GM18520 (cell line): Measurements from ENCODE around the gene SPPL2C.

Source experiments
- ATAC-seq: cut with Tn5 transposase; IDR thresholded peaks from one replicate; pipeline ENCODE4 v1.9.1; 2021; ENCODE audit not compliant: unreplicated experiment

Gene SPPL2C

DNA sequence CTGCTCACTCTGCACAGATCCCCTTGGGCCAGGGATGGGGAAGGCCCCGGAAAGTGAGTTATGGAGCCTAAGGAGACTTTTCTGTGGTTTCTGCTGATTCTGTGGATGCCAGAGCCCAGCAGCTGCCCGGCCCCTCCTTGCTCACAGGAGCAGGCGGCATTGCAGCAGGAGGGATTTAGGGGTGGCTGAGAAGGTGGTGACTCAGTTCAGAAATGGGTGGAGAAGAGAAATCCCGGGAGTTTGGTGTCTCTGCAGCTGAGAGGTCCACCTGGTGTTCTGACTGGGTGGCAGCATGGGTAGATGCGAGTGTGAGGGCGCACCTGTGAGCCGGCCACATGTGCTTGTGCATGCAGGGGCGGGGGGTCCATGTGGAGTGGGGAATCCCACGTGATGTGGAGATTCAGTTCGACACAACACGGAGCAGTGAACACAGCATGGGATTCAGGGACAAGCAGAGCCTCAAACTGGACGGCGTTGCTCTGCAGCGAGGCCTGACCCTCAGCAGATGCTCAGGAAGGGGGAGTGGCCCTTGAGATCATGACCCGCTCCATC lies 16.0 kb upstream of the SPPL2C start:
- no peak for ATAC-seq

GRCh38 chr17:45833920-45834319 lies 10.8 kb upstream of the SPPL2C start:
- ATAC-seq: no peak

- ATAC-seq: no peak
Measured at GRCh38 chr17:45834471-45835396, 9.9 kb upstream of the SPPL2C start.

DNA sequence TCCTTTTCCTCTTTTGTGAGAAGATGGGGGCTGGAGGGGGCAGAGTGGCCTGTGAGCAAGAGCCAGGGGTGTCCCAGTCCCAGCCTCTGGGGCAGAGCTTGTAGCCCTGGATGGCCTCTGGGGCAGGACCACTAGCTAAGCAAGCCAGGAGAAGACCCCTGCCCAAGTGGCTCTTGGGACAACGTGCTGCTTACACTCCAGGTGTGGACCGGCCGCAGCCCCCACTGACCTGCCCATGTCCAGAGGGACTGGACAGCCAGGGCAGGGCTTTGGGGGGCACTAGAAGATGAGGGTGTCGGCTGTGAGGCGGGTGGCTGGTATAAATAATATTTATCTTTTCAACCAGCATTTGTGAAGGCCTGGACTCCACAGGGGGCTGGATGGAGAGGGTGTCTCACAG lies 9.2 kb upstream of the SPPL2C start:
- ATAC-seq: no peak

GRCh38 chr17:45836047-45837044 lies 8.3 kb upstream of the SPPL2C start:
- no peak for ATAC-seq

DNA sequence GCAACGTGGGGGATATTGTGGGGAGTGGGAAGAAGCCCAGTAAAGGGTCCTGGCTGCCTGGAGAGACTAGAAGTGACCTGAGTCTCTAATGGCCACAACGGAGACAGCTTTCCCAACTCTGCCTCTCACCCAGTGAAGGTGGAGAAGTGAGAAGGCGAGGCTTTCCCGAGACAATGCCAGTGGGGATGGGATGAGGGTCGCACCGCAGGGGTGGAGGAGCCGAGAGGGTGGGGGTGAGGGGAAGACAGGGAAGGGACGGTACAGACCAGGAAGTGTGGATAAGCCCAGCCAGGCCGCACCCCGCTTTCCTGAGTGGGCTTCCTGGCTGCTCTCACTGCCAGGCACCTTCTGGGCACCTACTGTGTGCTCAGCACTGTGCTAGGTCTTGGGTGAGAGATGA lies 7.5 kb upstream of the SPPL2C start:
- ATAC-seq: no peak

GRCh38 chr17:45837603-45838002 lies 7.1 kb upstream of the SPPL2C start:
- ATAC-seq: no peak

- ATAC-seq: no peak
Measured at GRCh38 chr17:45838751-45839295, 5.9 kb upstream of the SPPL2C start.

DNA sequence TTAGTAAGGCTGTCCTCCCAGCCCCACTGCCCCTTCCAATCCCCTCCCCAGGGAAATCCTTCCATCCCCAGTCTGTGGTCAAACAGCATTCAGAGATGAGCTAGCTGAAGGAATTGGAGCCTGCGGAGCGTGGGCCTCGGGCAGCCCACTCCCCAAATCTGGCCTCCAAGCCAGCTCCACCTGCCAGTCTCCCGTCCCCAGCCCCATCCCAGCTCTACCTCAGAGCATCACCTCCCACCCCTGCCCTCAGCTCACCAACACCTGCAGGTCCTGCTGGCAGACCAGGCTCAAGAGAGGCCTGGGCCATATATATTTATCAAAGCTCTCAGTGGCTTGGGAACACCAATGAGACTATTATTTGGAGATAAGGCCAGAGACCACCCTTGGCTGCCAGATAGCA lies 5.2 kb upstream of the SPPL2C start:
- no peak for ATAC-seq

DNA sequence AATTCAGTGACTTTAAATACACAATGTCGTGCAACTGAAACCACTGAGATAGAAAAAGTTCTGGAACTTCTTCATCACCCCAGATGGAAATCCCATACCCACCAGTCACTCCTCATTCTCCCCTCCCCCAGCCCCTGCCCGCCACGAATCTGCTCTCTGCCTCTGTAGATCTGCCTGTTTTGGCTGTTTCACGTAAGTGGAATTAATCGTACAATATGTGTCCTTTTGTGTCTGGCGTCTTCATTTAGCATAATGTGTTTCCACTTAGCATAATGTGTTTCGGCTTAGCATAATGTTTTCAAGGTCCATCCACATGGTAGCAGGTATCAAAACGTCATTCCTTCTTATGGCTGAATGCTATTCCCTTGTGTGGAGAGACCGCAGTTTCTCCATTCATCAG lies 3.5 kb upstream of the SPPL2C start:
- no peak for ATAC-seq

- ATAC-seq: no peak
Measured at GRCh38 chr17:45841883-45842525, 2.7 kb upstream of the SPPL2C start.

DNA sequence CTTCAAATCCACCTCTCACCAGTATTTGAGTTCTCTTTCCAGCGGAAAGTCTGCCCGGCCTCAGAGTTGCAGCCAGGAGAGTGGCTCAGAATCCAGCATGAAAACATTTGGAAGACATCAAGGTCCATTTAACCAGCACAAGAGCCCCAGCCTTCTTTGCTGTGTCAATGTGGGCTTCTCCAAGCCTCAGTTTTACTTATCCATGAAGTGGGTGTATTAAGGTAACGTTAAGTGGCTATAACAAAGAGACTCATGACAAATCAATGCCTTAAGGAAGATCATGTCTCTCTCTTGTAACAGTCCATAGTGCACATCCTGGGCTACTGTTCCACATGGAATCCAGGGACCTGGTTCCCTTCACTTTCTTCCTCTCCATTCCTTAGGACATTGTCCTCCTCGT lies 959 bp upstream of the SPPL2C start:
- ATAC-seq: no peak

DNA sequence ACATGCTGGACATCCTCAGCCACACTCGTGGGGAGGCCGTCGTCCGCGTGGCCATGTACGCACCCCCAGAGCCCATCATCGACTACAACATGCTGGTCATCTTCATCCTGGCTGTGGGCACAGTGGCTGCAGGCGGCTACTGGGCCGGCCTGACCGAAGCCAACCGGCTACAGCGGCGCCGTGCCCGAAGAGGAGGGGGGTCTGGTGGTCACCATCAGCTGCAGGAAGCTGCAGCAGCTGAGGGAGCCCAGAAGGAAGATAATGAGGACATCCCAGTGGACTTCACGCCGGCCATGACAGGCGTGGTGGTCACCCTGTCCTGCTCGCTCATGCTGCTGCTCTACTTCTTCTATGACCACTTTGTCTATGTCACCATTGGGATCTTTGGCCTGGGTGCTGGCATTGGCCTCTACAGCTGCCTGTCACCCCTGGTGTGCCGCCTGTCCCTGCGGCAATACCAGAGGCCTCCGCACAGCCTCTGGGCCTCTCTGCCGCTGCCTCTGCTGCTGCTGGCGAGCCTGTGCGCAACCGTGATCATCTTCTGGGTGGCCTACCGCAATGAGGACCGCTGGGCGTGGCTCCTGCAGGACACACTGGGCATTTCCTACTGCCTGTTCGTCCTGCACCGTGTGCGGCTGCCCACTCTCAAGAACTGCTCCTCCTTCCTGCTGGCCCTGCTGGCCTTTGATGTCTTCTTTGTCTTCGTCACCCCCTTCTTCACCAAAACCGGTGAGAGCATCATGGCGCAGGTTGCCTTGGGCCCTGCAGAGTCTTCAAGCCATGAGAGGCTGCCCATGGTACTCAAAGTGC lies 900 bp downstream of the SPPL2C start:
- no peak for ATAC-seq

DNA sequence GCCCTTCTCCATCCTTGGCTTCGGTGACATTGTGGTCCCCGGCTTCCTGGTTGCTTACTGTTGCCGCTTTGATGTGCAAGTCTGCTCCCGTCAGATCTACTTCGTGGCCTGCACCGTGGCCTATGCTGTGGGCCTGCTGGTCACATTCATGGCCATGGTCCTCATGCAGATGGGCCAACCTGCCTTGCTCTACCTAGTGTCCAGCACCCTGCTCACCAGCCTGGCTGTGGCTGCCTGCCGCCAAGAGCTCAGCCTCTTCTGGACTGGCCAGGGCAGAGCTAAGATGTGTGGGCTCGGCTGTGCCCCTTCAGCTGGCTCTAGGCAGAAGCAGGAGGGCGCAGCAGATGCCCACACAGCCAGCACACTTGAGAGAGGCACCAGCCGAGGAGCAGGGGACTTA lies 1.5 kb downstream of the SPPL2C start:
- no peak for ATAC-seq

GRCh38 chr17:45846646-45847045 lies 2.0 kb downstream of the SPPL2C start:
- ATAC-seq: no peak

DNA sequence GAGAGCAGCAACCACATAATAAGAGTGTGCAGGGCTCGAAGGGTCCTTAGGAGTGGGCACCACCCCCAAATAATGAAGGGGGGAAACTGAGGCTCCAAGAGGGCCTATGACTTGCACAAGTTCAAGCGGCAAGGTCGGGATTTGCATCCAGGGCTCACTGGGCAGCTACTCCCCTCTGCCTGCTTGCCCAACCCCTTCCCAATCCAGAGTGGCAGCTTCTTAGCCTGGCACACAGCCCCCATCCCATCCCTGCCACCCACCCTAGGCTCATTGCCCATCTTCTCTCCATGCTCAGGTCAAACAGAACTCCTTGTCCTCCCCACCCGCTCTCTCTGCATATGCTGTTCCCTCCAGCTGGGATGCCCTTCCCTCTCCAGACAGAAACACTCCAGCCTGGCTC lies 2.4 kb downstream of the SPPL2C start:
- no peak for ATAC-seq

- no peak for ATAC-seq
Measured at GRCh38 chr17:45847747-45848146, 3.1 kb downstream of the SPPL2C start.

DNA sequence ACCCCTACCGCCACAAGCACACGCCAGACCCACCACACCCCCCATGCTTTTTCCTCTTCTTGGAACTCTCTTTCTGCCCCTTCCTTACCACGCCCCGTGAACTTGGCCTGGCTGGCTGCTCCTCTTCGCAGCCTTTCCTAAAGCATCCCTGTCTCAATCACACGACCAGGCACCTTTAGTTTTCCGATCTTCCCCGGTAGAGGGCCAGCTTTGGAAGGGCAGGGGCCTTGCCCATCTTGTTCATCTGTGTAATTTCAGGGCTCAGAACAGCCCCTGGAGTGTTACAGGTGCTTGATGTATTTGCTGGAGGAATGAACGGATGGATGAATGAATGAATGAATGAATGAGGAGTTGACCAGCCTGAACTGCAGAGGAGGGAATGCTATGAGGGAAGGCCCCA lies 3.7 kb downstream of the SPPL2C start:
- no peak for ATAC-seq

DNA sequence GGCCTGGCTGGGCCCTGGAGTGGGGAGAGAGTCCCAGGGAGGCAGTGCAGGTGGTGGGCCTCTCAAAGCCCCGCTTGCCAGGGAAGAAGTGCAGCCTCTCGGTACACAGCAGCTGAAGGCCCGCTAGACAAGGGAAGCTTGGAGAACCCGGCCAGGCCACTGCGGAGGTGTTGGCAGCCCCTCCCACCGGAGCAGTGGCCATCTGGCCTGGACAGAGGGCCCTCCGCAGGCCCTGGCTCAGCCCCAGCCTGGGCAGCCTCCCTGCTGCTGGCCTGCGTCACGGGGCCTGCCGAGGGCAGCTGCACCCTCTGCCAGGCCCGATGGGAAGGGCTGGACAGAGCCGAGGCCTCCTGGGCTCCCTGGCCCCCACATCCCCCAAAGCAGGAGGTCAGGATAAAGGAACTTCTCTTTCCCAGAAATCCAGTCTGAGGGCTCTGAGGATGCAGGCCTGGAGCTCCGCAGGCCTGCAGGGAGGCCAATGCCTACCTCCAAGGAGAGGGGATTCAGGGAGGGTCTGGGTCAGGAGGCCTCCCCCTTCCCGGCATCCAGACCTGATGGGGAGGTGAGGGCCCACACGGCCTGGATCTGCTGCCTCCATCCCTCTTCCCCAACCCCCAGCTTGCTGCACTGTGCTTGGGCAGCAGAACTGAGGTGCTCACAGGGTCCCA lies 4.3 kb downstream of the SPPL2C start:
- ATAC-seq: no peak
